ENCODE data around the gene OR56B4.

DNA sequence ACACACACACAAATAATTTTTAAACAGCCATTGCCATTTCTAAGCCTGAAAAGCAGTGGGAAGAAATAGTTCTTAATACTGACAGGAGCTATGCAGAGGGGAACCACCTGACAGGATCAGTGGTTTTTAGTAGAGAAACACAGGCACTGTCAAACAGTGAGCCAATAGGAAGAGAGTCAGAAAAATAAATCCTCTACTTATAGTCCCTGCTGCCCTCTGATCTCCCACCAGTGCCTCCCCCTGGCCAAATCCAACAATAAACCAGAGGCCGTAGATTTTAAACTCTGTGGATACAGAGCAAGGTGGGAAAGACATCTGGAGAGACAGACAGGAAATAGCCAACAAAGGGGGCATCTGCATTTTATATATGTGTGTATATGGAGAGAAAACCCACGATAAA is 7.9 kb upstream of the OR56B4 start:
- TF ChIP-seq, protein P1, sequence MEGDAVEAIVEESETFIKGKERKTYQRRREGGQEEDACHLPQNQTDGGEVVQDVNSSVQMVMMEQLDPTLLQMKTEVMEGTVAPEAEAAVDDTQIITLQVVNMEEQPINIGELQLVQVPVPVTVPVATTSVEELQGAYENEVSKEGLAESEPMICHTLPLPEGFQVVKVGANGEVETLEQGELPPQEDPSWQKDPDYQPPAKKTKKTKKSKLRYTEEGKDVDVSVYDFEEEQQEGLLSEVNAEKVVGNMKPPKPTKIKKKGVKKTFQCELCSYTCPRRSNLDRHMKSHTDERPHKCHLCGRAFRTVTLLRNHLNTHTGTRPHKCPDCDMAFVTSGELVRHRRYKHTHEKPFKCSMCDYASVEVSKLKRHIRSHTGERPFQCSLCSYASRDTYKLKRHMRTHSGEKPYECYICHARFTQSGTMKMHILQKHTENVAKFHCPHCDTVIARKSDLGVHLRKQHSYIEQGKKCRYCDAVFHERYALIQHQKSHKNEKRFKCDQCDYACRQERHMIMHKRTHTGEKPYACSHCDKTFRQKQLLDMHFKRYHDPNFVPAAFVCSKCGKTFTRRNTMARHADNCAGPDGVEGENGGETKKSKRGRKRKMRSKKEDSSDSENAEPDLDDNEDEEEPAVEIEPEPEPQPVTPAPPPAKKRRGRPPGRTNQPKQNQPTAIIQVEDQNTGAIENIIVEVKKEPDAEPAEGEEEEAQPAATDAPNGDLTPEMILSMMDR (IDR thresholded peaks at IDR 0.05; ENCODE audit: low read depth, low read length): no peak
- TF ChIP-seq POLR2A (IDR thresholded peaks at IDR 0.05; ENCODE audit: extremely low read depth, insufficient read length): no peak
- TF ChIP-seq, protein P2, sequence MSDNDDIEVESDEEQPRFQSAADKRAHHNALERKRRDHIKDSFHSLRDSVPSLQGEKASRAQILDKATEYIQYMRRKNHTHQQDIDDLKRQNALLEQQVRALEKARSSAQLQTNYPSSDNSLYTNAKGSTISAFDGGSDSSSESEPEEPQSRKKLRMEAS (IDR thresholded peaks at IDR 0.05; ENCODE audit: low read depth, low read length): no peak
